ENCODE data around the gene PDE3A. TPM values are rescaled to one million over a fixed set of nuclear protein-coding genes. Genes with fewer than 3 reads are reported as not detected.

PDE3A gene
- total and polyA plus RNA-seq, 10 of the 15 experiments (the other 5 are each of a cell fraction or from before 2014, with no cell fraction given): 0.01 to 2.6 (median 1.5) TPM

GRCh38 chr12:20722142-20722541 lies 353.8 kb downstream of the PDE3A start:
- intact Hi-C loops (cut with micrococcal nuclease; ENCODE audit: unreplicated experiment): no loop called here
- no TSS peak for BruUV-seq (replicated peaks)
- Histone ChIP-seq H3K4me1 (ENCODE audit: control insufficient read depth, insufficient read depth, low read length) (no peaks in the 10 kb centered on the region), H3K27me3 (replicated peaks in 1 of 2; ENCODE audit: control insufficient read depth in 2 of 2, insufficient read depth in 2 of 2, low read length in 1 of 2) (no peaks in the 10 kb centered on the region), H2AFZ (ENCODE audit: control insufficient read depth, low read depth, low read length) (no peak overlapping the region), H4K20me1 (ENCODE audit: control insufficient read depth, insufficient read depth) (no peaks in the 10 kb centered on the region), H3K4me3 (no peak overlapping the region), H3K9me3 (replicated peaks; ENCODE audit: control insufficient read depth, insufficient read depth, low read length) (no peaks in the 10 kb centered on the region), H3K27ac (ENCODE audit: control insufficient read depth, insufficient read depth) (no peak overlapping the region), H3K9ac (ENCODE audit: control insufficient read depth, insufficient read depth, low read length) (no peak overlapping the region), H3K4me2 (ENCODE audit: control insufficient read depth, insufficient read depth) (no peak overlapping the region), H3K36me3 (ENCODE audit: control insufficient read depth in 2 of 2, insufficient read depth in 2 of 2, low read length in 1 of 2) (no peaks in the 10 kb centered on the region), H3K79me2 (ENCODE audit: control insufficient read depth, insufficient read depth, low read length) (no peaks in the 10 kb centered on the region)
- no peak for DNase-seq (ENCODE audit: low read depth, low spot score)
- ChIA-PET SMC1A (ENCODE audit: uncharacterized antibody, unreplicated experiment) (no interaction called here), CTCF (interaction anchor here (0.9 to 1.4 kb wide), 2 partner anchors 10 to 11 kb away, joined by 3 to 4 read pairs; no protein-coding TSS in a partner anchor), RAD21 (ENCODE audit: unreplicated experiment) (no interaction called here), POLR2A (no interaction called here)
- FAIRE-seq: no peak
- WGBS (ENCODE audit: insufficient coverage, insufficient replicate concordance, low lambda C conversion rate, missing lambda C conversion rate): 13% methylated on average over 1 of the region's 1 CpG
- in situ Hi-C loops (cut with MboI): no loop called here
- no peak for TF ChIP-seq JUNB (IDR thresholded peaks at IDR 0.05)
- ATAC-seq: no peak

GRCh38 chr12:20731274-20731673 lies 362.9 kb downstream of the PDE3A start:
- Histone ChIP-seq H3K27me3 (replicated peaks in 1 of 2; ENCODE audit: control insufficient read depth in 2 of 2, insufficient read depth in 2 of 2, low read length in 1 of 2) (no peaks in the 10 kb centered on the region), H3K27ac (ENCODE audit: control insufficient read depth, insufficient read depth) (no peak overlapping the region), H4K20me1 (ENCODE audit: control insufficient read depth, insufficient read depth) (no peaks in the 10 kb centered on the region), H3K9ac (ENCODE audit: control insufficient read depth, insufficient read depth, low read length) (no peak overlapping the region), H3K4me1 (ENCODE audit: control insufficient read depth, insufficient read depth, low read length) (no peaks in the 10 kb centered on the region), H2AFZ (ENCODE audit: control insufficient read depth, low read depth, low read length) (no peak overlapping the region), H3K4me3 (no peak overlapping the region), H3K36me3 (ENCODE audit: control insufficient read depth in 2 of 2, insufficient read depth in 2 of 2, low read length in 1 of 2) (no peaks in the 10 kb centered on the region), H3K4me2 (ENCODE audit: control insufficient read depth, insufficient read depth) (no peak overlapping the region), H3K79me2 (ENCODE audit: control insufficient read depth, insufficient read depth, low read length) (no peaks in the 10 kb centered on the region), H3K9me3 (replicated peaks; ENCODE audit: control insufficient read depth, insufficient read depth, low read length) (no peaks in the 10 kb centered on the region)
- DNase-seq (ENCODE audit: low read depth, low spot score): no peak
- 0% methylated on average over 1 of the region's 1 CpG for WGBS (ENCODE audit: insufficient coverage, insufficient replicate concordance, low lambda C conversion rate, missing lambda C conversion rate)
- ChIA-PET RAD21 (ENCODE audit: unreplicated experiment) (no interaction called here), SMC1A (ENCODE audit: uncharacterized antibody, unreplicated experiment) (no interaction called here), CTCF (no interaction called here), POLR2A (no interaction called here)
- TF ChIP-seq STAT1 (conservative IDR thresholded peaks at IDR 0.05): no peak
- TF ChIP-seq CUX1 (IDR thresholded peaks at IDR 0.05; ENCODE audit: insufficient replicate concordance, low read depth, low read length): no peak
- no peak for TF ChIP-seq ETV6 (conservative IDR thresholded peaks at IDR 0.05 in 1 of 2, IDR thresholded peaks at IDR 0.05 in 1 of 2; ENCODE audit: borderline replicate concordance in 1 of 2, low read depth in 1 of 2)
- no peak for TF ChIP-seq ZSCAN29 (IDR thresholded peaks at IDR 0.05)
- no peak for TF ChIP-seq ZBED1 (IDR thresholded peaks at IDR 0.05; ENCODE audit: borderline replicate concordance)
- no peak for ATAC-seq
- in situ Hi-C loops (cut with MboI) (no loop called here), intact Hi-C loops (cut with micrococcal nuclease; ENCODE audit: unreplicated experiment) (no loop called here)
- no TSS peak for BruUV-seq (replicated peaks)
- no peak for FAIRE-seq
